Hypothalamus (tissue), 51 donors: Measurements from ENCODE around the gene C11orf68.

Source experiments
- DNase-seq, 51 donors: peaks; one replicate each; lab custom pipeline; 2025; lab: John Stamatoyannopoulos, UW

Gene C11orf68

DNA sequence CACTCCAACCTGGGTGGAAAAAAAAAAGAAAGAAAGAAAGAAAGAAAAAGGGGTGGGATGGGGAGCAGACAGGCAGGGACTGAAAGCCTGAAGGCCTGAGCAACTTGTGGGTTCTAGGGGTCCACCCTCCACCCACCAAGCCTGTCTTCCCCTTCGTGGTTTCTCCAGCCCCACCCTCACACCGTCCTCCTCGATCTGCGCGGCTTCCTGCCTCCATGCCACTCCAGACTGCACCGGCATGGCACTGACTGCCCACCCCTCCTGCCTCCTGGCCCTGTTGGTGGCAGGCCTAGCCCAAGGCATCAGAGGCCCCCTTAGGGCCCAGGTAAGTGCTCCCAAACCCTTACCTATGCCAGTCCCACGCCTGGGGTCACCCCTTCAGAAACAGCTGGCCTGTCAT is 39.2 kb downstream of the C11orf68 start, which contains the start of gene CTSW:
Gene CTSW (plus strand): TSS at position 221 of the 400 bp plus-strand sequence. CDS start 18 bp downstream, at position 239.
- DNase-seq, result no peak

- peak; percentile 24 to 97 (median 86) for DNase-seq
These were observed 45.3 kb downstream of the C11orf68 start for GRCh38 chr11:65873318-65874156.

DNA sequence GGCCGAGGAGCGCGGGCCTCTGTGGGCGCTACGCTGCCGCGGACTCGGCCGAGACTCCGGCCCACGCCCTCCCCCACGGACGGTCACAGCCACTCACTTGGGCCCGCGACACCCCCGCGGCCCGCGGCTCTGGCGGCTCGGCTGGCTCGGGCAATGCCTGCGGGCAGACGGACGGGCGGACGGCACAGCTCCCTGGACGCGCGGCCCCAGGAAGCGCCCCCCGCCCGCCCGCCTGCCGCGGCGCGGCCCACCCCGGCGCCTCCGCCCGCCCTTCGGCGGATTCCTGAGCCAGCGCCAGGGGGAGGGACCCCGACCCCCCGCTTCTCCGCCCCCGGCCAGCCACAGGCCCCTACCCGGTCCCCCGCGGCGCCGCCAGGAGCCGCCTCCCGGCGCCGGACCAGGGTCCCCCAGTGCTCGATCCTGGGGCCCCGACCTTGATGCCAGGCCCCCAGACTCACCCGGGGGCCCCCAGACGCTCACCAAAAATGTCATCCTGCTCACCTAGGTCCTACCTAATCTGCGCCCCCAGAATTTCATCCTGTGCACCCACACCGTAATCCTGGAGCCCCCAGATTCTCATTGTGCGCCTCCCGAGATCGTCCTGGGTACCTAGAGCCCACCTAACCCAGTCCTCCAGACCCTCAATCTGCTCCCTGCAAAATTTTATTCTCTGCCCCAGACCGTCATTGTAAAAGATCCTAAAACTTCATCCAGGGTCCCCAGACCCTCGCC is 46.1 kb downstream of the C11orf68 start, which contains the start of gene EFEMP2:
Gene EFEMP2 (minus strand): TSS at position 215 of the 732 bp plus-strand sequence. CDS start 446 bp downstream, outside the sequence.
- DNase-seq, result peak in 10 of 51 donors; percentile 13 to 44 (median 26)

DNA sequence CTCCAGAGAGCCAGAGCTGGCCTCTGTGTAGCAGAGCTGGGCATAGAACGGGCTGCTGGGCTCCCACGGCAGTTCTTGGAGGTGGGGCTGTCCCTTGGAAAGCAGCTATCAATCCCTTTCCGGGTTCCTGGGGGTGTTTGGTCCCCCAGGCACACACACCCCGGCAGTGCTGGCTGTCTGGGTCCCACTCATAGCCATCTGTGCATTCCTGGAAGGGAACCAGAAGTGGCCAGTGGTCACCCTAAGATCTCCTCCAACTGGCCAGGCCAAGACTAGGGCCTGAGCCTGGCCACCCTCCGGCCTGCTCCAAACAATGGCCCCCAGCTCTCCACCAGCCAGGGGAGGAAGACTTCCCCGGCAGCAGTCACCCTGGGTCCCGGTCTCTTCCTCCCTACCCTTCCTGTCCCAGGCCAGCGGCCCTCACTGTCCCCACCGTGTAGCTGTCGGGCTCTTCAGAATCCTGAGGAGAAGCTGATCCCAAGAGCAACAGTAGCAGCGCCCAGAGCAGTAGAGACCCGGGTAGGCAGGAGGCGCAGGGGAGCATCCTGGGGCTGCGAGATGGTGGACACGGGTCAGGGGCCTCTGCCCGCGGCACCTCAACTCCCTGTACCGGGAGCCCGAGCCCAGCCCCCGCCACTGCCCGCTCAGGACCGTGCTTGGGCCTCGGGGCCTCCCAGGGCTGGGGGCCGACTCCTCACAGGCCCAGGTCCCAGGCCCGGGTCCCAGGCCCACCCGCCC is 46.9 kb downstream of the C11orf68 start:
- peak in 7 of 51 donors; percentile 8 to 41 (median 25) for DNase-seq

DNA sequence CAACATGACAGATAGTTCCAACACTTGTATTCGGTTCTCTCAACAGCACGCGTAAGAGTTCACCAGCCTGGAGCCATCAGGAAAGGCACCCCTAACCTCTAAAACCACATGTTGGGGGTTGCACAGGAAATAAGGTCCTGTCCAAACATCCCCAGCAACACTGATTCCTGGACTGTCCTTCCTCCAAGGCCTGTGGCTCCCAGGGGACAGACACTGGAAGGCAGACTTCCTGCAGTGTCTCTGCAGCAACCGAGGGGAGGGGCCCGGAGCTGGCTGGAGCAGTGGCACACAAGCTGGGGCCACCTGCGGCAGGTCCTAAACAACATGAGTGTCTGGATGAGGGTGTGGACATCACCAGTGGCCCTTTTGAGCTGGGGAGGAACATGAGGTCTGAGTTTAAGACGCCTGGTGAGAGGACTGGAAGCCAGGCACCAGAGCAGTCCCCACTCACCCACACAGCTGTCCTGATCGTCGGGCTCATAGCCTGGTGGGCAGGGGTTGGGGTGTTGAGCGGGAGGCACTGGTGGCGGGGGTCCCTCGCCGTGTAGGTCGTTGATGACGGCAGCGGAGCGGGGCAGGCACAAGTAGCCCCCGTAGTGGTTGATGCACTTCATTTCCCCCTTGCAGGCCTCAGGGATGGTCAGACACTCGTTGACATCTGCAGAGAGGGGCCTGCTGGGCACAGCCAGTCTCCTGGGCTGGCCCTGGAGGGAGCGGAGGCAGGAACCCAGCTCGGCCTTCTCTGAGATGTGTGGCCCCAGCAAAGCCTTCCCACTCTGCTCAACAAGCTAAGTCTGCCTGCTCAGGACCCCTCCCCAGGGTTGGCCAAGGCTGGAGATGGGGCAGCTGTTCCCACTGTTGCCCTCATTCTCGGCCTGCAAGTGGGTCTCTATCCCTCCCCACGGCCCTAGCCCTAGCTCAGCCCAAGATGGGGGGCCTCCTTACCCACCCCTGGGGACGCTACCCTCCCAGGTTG is 47.9 kb downstream of the C11orf68 start:
- DNase-seq, result no peak

DNA sequence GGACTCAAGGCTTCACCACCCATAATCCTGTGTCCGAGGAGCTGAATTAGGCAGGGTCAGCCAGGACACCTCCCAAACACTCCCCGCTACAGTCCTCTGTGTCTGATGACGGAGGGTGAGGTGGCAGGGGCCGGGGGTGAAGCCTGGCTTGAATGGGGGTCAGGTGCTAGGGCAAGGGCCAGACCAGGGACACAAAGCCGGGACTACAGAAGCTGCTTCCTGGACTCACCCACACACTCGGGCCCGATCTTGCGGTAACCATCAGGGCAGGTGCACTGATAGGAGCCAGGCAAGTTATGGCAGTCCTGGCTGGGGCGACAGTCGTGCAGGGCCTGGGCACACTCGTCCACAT is 48.6 kb downstream of the C11orf68 start:
- DNase-seq, result no peak

- DNase-seq, result no peak
These were observed 49.1 kb downstream of the C11orf68 start for GRCh38 chr11:65869643-65870306.

DNA sequence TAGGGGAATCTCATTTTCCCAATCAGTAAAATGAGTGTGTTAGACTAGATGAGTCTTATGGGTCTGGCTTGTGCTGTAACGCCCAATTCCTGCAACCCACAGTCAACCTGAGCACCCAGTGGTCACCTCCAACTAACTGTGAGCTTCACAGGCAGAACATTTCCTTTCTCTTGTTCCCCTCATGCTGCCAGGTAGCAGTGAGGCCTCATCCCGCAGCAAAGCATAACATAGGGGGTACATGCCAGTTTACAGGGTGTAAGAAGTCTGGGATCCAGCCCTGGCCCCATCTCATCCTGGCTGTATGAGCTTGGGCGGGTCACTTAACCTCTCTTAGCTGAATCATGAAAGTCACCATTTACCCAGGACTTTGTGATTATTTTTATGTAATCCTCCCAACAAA is 50.0 kb downstream of the C11orf68 start:
- no peak for DNase-seq

GRCh38 chr11:65868076-65868667 is 50.7 kb downstream of the C11orf68 start:
- peak in 19 of 51 donors; percentile 12 to 54 (median 28) for DNase-seq

- DNase-seq, result peak in 1 of 51 donors; percentile 36
These were observed 51.4 kb downstream of the C11orf68 start for GRCh38 chr11:65867284-65868071.
